ENCODE data around the gene OSBP2.
"Not testable (repeated sequence)": the region's sequence is repeated elsewhere in the genome, so short reads cannot be mapped to it uniquely, and the experiment has no call there.

Gene OSBP2

GRCh38 chr22:30694171-30694639 is 469 bp upstream of the OSBP2 start:
- Mint-ChIP-seq H3K4me1 (ENCODE audit: low read depth) (peaks cover 11% of the 10 kb centered on the region), H3K4me3 (peak overlapping the region; percentile 87), H3K27ac (peak overlapping the region; percentile 87), H3K27me3 (ENCODE audit: low read depth) (peaks cover 16% of the 10 kb centered on the region), H3K9me3 (no peaks in the 10 kb centered on the region), H3K36me3 (ENCODE audit: low read depth) (no peaks in the 10 kb centered on the region)

GRCh38 chr22:30695351-30695851 is 727 bp downstream of the OSBP2 start:
- Mint-ChIP-seq H3K9me3 (no peaks in the 10 kb centered on the region), H3K27me3 (ENCODE audit: low read depth) (peaks cover 16% of the 10 kb centered on the region), H3K36me3 (ENCODE audit: low read depth) (no peaks in the 10 kb centered on the region), H3K27ac (peak overlapping the region; percentile 59), H3K4me3 (peak overlapping the region; percentile 74), H3K4me1 (ENCODE audit: low read depth) (peaks cover 11% of the 10 kb centered on the region)

DNA sequence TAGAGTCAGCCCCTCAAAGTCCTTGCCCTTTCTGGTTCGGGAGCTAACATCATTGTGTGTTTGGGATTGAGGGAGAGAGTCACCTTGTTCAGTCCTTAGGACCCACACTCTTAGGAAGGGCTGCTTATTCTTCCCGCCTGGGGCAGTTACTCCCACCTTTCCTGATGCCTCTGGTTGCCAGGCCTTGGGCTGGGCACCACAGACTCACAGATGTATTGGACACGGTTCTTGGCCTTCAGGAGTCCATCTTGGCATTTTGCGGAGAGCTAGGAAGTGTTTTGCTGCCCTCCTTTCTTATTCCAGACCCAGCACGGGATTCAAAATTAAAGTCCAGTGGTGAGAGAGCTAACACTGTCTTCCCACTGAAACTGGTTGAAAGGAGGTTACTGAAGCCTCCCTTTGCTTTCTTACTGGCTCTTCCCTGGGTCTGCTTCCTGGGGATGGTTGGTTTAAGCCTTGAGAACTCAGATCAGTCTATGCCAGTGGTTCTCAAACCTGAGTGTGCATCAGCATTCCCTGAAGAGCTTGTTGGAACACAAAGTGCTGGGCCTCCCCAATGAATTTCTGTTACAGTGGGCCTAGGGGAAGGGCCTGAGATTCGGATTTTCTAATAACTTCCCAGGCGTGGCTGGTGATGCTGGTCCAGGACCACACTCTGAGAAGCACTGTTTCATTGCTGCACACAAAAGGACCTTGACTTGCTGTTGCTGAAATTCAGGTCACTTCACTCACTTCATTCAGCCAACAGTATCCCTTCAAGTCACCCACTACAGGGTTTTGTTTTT is 1.4 kb downstream of the OSBP2 start:
- Mint-ChIP-seq H3K9me3 (no peaks in the 10 kb centered on the region), H3K4me3 (peak overlapping the region; percentile 74), H3K27ac (peak overlapping the region; percentile 59), H3K27me3 (ENCODE audit: low read depth) (peaks cover 16% of the 10 kb centered on the region), H3K36me3 (ENCODE audit: low read depth) (no peaks in the 10 kb centered on the region), H3K4me1 (ENCODE audit: low read depth) (peaks cover 11% of the 10 kb centered on the region)

DNA sequence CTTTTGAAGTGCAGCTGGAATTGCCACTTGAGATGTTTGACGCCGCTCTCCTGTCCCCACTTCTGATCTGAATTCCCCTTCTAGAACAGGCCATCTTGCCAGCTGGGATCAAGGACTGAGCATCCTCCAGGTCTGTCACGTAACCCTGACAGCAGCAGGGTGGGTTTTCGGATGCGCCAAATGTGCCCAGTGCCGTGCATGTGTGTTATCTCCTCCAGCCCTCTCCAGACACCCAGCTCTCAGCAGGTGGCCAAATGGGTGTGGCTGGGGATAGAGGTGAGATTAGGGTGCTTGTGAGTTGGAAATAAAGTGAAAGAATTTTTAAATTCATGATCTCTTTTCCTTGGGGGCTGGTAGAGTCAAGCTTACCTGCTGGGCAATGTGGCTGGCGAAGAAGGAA is 3.3 kb downstream of the OSBP2 start:
- Mint-ChIP-seq H3K27me3 (ENCODE audit: low read depth) (peaks cover 16% of the 10 kb centered on the region), H3K4me1 (ENCODE audit: low read depth) (peaks cover 13% of the 10 kb centered on the region), H3K4me3 (no peak overlapping the region), H3K36me3 (ENCODE audit: low read depth) (no peaks in the 10 kb centered on the region), H3K9me3 (no peaks in the 10 kb centered on the region), H3K27ac (no peak overlapping the region)

DNA sequence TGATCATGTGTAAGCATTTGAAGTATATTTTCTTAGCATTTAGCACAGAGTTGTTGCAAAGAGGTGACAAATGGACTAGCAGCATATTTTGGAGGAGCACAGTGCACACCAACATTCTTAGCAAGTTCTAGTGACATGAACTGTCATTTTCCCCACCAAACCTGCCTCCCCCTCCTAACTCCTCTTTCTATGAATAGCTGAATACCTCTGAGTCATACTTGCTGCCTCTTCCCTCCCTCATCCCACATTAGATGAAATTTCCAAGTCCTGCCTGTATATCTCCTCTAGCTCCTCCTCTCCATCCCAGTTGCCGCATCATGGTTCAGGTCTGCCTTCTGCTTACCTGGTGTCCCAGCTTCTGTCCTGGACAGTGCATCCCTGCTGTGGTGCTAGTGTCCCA is 7.2 kb downstream of the OSBP2 start:
- H3K27me3 Mint-ChIP-seq (ENCODE audit: low read depth) = no peaks in the 10 kb centered on the region
- peaks cover 24% of the 10 kb centered on the region for H3K4me1 Mint-ChIP-seq (ENCODE audit: low read depth)
- no peak overlapping the region for H3K4me3 Mint-ChIP-seq
- H3K9me3 Mint-ChIP-seq = no peaks in the 10 kb centered on the region
- H3K27ac Mint-ChIP-seq = no peak overlapping the region
- no peaks in the 10 kb centered on the region for H3K36me3 Mint-ChIP-seq (ENCODE audit: low read depth)

GRCh38 chr22:30702856-30703255 is 8.2 kb downstream of the OSBP2 start:
- Mint-ChIP-seq H3K4me3 (no peak overlapping the region), H3K36me3 (ENCODE audit: low read depth) (no peaks in the 10 kb centered on the region), H3K9me3 (no peaks in the 10 kb centered on the region), H3K27me3 (ENCODE audit: low read depth) (no peaks in the 10 kb centered on the region), H3K4me1 (ENCODE audit: low read depth) (peaks cover 25% of the 10 kb centered on the region), H3K27ac (no peak overlapping the region)

GRCh38 chr22:30704978-30705377 is 10.3 kb downstream of the OSBP2 start:
- peaks cover 4% of the 10 kb centered on the region for H3K9me3 Mint-ChIP-seq
- H3K36me3 Mint-ChIP-seq (ENCODE audit: low read depth) = peaks cover 5% of the 10 kb centered on the region
- H3K27ac Mint-ChIP-seq = peak overlapping the region; percentile 9
- H3K4me3 Mint-ChIP-seq = no peak overlapping the region
- H3K4me1 Mint-ChIP-seq (ENCODE audit: low read depth) = peaks cover 32% of the 10 kb centered on the region
- no peaks in the 10 kb centered on the region for H3K27me3 Mint-ChIP-seq (ENCODE audit: low read depth)

- Mint-ChIP-seq H3K36me3 (ENCODE audit: low read depth) (peaks cover 8% of the 10 kb centered on the region), H3K27me3 (ENCODE audit: low read depth) (no peaks in the 10 kb centered on the region), H3K9me3 (peaks cover 4% of the 10 kb centered on the region), H3K4me3 (peak overlapping the region; percentile 15), H3K4me1 (ENCODE audit: low read depth) (peaks cover 35% of the 10 kb centered on the region), H3K27ac (peak overlapping the region; percentile 60)
Measured at GRCh38 chr22:30705710-30706651, 11.3 kb downstream of the OSBP2 start.

DNA sequence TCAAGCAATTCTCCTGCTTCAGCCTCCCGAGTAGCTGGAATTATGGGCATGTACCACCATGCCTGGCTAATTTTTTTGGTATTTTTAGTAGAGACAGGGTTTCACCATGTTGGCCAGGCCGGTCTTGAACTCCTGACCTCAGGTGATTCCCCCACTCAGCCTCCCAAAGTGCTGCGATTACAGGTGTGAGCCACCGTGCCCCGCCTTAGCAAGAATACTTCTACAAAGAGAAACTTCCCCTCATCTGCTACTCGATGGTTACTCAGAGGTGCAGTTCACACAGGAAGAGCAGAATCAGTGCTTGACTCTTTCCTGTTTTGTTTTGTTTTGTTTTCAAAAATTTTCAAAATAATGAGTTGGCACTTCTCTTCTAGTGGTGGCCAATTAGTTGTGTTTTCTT is 15.3 kb downstream of the OSBP2 start:
- peak overlapping the region; percentile 86 for H3K27ac Mint-ChIP-seq
- H3K36me3 Mint-ChIP-seq (ENCODE audit: low read depth) = peaks cover 11% of the 10 kb centered on the region
- H3K4me3 Mint-ChIP-seq = peak overlapping the region; percentile 19
- not testable (repeated sequence) for H3K27me3 Mint-ChIP-seq (ENCODE audit: low read depth); H3K9me3 Mint-ChIP-seq
- peaks cover 37% of the 10 kb centered on the region for H3K4me1 Mint-ChIP-seq (ENCODE audit: low read depth)

DNA sequence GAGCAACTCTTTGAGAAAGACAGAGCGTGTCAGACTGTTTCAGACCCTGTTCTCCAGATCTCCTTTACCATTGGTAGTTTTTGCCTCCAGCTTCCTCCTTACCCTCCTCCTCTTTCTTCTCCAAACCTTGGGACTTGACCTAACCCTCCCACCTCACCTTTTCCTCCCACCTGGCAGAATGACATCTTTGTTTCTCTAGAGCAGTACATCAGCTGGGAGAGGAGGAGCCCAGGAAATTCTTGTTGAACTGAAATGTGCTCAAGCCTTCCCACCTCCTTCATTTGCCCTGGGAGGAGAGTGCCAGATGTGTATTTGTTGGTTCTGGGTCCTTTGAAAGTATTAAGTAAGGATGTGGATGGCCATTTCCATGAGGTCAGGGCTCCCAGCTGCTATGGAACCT is 17.4 kb downstream of the OSBP2 start:
- Mint-ChIP-seq H3K9me3 (peaks cover 4% of the 10 kb centered on the region), H3K27me3 (ENCODE audit: low read depth) (no peaks in the 10 kb centered on the region), H3K36me3 (ENCODE audit: low read depth) (peaks cover 11% of the 10 kb centered on the region), H3K4me3 (no peak overlapping the region), H3K4me1 (ENCODE audit: low read depth) (peaks cover 24% of the 10 kb centered on the region), H3K27ac (peak overlapping the region; percentile 50)

DNA sequence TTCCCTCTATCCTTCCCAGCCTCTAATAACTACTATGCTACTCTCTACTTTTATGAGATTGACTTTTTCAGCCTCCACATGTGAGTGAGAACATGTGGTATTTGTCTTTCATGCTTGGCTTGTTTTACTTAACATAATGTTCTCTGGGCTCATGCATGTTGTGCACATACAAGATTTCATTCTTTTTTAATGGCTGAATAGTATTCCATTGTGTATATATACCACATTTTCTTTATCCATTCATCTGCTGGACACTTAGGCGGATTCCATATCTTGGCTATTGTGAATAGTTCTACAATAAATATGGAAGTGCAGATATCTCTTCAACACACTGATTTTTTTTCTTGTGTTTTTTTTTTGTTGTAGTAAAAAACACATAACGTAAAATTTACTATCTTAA is 19.4 kb downstream of the OSBP2 start:
- no peak overlapping the region for H3K27ac Mint-ChIP-seq

DNA sequence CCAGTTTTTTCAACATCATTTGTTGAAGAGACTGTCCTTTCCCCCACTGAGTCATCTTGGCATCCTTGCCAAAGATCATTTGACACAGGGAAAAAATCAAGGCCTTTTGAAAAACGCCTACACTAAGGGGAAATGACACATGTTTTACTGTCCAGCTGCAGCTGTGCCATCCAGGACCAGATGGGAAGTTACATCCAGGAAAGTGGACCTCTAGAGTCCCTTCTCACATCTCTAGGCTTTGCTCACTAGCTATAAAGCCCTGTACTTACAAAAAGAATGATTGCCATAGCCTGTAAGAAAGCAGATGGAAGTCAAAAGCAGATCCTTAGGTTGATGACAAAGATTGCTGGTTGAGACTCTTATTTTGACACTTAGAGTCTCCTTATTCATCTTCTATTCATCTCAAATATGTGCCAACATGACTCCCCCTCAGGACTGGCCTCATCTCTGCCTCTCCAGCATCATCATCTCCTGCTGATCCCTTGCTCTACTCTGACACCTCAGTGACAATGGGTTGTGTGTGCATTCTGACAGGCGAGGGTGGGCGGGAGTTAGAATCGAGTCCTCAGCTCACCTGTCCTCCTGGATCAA is 22.8 kb downstream of the OSBP2 start:
- no peaks in the 10 kb centered on the region for H3K27me3 Mint-ChIP-seq (ENCODE audit: low read depth)
- H3K36me3 Mint-ChIP-seq (ENCODE audit: low read depth) = no peaks in the 10 kb centered on the region
- H3K27ac Mint-ChIP-seq = peak overlapping the region; percentile 14
- no peaks in the 10 kb centered on the region for H3K9me3 Mint-ChIP-seq
- H3K4me1 Mint-ChIP-seq (ENCODE audit: low read depth) = peaks cover 8% of the 10 kb centered on the region
- H3K4me3 Mint-ChIP-seq = no peak overlapping the region

More for the DNA sequence above, 19.4 kb downstream of the OSBP2 start:
- Mint-ChIP-seq H3K36me3 (ENCODE audit: low read depth) (peaks cover 10% of the 10 kb centered on the region), H3K4me1 (ENCODE audit: low read depth) (peaks cover 26% of the 10 kb centered on the region), H3K9me3 (peaks cover 3% of the 10 kb centered on the region), H3K27me3 (ENCODE audit: low read depth) (no peaks in the 10 kb centered on the region), H3K4me3 (no peak overlapping the region)

- Mint-ChIP-seq H3K27me3 (ENCODE audit: low read depth) (no peaks in the 10 kb centered on the region), H3K27ac (no peak overlapping the region), H3K9me3 (no peaks in the 10 kb centered on the region)
Measured at GRCh38 chr22:30717952-30718351, 23.3 kb downstream of the OSBP2 start.

DNA sequence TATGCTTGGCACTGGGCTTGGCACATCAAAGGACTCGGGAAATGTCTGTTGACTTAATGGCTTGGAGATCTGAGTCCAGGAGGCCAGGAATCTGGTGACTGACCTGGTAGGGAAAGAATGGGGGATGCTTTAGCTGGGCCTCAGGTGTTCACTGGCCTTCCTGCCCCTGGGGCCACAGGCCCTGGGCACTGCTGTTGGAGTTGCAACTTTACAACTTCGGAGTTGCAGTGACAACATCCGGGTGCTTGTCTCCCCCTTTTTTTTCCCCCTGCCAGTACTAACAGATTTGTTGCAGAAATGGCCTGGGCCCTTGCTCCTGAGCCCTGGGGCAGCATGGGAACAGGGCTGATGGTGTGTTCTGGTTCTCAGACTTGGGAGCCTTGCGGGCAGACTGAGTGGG is 23.8 kb downstream of the OSBP2 start:
- no peaks in the 10 kb centered on the region for H3K9me3 Mint-ChIP-seq
- H3K4me3 Mint-ChIP-seq = no peak overlapping the region
- H3K27me3 Mint-ChIP-seq (ENCODE audit: low read depth) = no peaks in the 10 kb centered on the region
- H3K4me1 Mint-ChIP-seq (ENCODE audit: low read depth) = peaks cover 7% of the 10 kb centered on the region
- no peaks in the 10 kb centered on the region for H3K36me3 Mint-ChIP-seq (ENCODE audit: low read depth)
- no peak overlapping the region for H3K27ac Mint-ChIP-seq

More at GRCh38 chr22:30717952-30718351, 23.3 kb downstream of the OSBP2 start:
- Mint-ChIP-seq H3K36me3 (ENCODE audit: low read depth) (no peaks in the 10 kb centered on the region), H3K4me1 (ENCODE audit: low read depth) (peaks cover 7% of the 10 kb centered on the region), H3K4me3 (no peak overlapping the region)
